Stimulated activated naive CD8-positive, alpha-beta T cell treated with anti-CD3 and anti-CD28 coated beads, Interleukin-15, Interleukin-2, amounts not matched to agents 100 U/mL and 50 U/mL, for 24 hours (primary cell): Measurements from ENCODE around the gene ARHGEF37.
"Not testable (repeated sequence)": the region's sequence is repeated elsewhere in the genome, so short reads cannot be mapped to it uniquely, and the experiment has no call there.

Source experiments
- ATAC-seq: fragments of 150-1000 bp; cut with Tn5 transposase; one replicate; pipeline ENCODE4 v1.10.0; 2021
- DNase-seq: peaks from one replicate; pipeline ENCODE4 v3.0.0; 2021

Gene ARHGEF37

DNA sequence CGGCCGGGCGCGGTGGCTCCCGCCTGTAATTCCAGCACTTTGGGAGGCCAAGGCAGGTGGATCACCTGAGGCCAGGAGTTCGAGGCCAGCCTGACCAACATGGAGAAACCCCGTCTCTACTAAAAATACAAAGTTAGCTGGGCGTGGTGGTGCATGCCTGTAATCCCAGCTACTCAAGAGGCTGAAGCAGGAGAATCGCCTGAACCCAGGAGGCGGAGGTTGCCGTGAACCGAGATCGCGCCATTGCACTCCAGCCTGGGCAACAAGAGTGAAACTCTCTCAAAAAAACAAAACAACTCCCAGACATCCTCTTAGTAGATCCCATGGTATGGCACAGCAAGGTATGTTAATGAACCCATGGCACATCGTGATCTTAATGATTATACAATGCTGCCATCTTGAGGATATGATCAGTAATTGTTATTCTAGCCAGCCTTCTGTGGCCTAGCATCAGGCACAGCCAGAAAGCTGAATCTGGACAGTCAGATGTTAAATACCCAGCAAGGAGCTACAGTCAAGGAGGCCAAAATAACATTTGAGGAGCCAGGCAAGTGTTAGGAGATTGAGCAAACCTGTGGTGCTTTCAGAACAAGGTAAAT lies 16.7 kb upstream of the ARHGEF37 start:
- peak; percentile 77 for ATAC-seq
- not testable (repeated sequence) for DNase-seq

DNA sequence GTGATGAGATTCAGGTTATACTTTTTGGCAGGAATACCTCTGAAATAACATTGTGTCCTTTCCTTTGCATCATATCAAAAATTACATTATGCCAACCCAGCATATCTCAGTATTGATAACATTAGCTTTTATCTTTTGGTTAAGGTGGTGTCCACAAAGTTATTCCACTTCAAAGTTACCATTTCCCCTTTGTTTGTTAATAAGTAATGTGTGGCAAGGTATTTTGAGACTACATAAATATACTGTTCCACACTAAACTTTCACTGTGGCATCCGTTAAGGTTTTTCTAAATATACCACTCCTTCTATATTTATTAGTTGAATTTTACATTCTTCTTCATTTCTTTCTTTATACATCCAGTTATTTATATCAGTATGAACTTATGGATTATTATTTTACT lies 14.1 kb upstream of the ARHGEF37 start:
- no peak for DNase-seq

DNA sequence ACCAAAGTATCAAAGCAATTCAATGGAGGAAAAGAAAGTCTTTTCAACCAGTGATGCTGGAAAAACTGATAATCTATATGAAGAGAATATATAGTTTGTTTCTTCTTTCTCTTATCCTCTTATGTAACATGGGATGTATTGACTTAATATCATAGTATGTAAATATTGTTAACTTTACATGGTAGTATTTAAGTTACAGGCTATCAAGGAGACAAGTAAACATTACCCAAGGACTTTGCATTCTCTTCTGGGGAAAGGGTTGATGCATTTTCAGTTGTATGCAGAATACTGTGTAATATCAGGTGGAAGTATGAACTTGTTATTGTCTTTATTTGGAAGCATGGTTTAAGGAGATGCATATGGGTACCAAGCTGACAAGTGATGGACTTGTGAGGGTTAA lies 9.1 kb upstream of the ARHGEF37 start:
- ATAC-seq (no peak), DNase-seq (no peak)

More for the DNA sequence above, 14.1 kb upstream of the ARHGEF37 start:
- no peak for ATAC-seq

DNA sequence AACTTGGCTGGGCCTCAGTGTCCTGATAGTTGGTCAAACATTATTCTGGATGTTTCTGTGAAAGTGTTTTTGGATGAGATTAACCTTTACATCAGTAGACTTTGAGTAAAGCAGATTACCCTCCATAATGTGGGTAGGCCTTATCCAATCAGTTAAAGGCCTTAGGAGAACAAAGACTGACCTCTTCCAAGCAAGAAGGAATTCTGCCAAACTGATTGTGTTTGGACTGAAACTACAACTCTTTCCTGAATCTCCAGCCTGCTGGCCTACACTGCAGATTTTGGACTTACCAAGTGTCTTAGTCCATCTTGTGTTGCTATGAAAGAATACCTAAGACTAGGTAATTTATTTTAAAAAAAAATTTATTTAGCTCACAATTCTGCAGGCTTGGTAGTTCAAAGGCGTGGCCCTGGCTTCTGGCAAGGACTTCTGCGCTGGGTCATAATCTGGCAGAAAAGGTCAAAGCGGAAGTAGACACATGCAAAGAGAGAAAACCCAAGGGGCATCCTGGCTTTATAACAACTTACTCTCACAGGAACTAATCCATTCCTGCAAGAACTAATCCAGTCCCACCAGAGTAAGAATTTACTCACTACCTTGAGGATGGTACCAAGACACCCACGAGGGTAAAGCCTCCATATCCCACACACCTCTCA lies 8.6 kb upstream of the ARHGEF37 start:
- DNase-seq (no peak), ATAC-seq (no peak)

- ATAC-seq (no peak), DNase-seq (no peak)
These were observed 6.2 kb upstream of the ARHGEF37 start for GRCh38 chr5:149575131-149575530.

DNA sequence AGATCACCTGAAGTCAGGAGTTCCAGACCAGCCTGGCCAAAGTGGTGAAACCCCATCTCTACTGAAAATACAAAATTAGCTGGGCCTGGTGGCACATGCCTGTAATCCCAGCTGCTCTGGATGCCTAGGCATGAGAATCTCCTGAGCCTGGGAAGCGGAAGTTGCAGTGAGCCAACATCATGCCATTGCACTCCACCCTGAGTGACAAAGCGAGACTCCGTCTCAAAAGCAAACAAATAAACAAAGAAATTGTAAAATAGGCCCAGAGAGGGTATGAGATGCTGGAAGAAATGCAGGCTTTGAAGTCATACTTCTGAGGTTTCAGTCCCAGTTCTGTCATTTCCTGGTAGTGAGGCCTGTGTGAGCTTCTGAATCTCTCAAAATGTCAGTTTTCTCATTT lies 5.3 kb upstream of the ARHGEF37 start:
- ATAC-seq (peak; percentile 70), DNase-seq (no peak)

DNA sequence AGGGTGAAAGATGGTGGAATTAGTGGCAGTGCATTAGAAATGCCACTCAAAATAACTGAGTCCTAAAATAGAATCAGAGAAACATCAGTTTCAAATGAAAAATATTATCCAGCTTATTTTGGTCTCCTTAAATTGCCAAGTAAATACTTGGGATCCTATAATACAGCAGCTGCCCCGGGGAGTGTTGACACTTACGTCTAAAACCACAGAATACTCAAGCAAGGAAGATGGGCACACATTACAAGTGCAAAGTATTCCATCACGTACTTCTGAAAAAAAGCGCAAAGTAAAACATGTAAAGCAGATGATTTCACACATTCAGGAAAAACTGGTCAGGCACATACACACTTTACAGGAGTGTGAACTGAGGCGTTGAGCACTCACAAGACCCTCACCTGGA lies 2.4 kb upstream of the ARHGEF37 start:
- ATAC-seq (no peak), DNase-seq (no peak)

GRCh38 chr5:149580808-149581191 lies 498 bp upstream of the ARHGEF37 start:
- DNase-seq (no peak), ATAC-seq (peak; percentile 12)

DNA sequence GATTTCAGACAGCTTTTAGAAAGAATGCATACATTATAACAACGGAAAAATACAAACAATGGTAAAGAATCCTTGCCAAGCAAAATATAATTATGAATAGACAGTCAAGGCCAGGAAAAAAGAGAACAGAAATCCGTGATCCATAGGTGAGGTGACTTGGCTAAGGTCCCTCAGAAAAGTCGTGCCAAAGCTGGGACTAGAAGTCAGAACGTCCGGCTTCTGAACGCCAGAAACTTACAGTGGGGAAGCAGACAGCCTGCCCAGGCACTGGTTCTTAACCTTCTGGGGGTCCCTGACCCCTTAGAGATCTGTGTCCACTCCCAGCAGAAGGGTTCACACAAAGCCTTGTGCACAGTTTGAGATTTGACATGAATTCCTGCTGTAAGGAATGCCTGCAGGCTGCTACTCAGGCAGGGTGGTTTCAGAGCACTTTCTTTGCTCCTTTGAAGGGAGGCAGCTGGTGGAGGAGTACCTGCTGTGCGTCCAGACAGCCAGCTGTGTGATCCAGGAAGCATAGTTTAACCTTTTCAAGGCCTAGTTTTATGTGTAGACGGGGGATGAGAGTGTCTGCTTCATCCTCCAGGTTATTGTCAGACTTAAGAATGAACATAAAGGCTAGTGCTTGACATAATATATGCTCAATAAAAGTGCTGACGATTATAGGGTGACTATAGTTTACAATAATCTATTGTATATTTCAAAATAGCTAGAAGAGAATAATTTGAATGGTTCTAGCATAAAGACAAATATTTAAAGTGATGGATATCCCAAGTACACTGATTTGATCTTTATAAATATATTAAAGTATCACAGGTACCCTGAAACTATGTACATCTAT lies 852 bp downstream of the ARHGEF37 start:
- ATAC-seq (no peak), DNase-seq (no peak)

GRCh38 chr5:149583394-149583793 lies 2.1 kb downstream of the ARHGEF37 start:
- no peak for ATAC-seq
- no peak for DNase-seq

DNA sequence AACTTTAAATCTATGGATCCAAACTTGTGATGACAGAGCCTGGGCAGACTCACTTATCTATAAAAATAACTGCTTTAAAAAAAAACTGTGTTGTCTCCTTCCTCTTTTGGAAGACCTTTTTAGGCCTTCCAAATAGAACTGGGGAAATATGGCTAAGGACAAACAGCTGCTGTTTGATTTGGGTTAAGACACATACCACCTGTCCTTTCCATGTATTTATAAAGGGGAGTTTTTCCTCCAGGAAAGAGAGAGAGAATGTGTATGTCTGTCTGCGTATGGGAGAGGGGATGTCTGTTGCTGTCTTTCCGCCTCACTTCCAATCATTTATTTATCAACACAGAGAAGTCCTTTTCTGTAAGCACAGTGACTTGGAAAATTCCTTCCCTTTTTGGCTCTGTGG lies 2.8 kb downstream of the ARHGEF37 start:
- ATAC-seq = no peak
- no peak for DNase-seq

DNA sequence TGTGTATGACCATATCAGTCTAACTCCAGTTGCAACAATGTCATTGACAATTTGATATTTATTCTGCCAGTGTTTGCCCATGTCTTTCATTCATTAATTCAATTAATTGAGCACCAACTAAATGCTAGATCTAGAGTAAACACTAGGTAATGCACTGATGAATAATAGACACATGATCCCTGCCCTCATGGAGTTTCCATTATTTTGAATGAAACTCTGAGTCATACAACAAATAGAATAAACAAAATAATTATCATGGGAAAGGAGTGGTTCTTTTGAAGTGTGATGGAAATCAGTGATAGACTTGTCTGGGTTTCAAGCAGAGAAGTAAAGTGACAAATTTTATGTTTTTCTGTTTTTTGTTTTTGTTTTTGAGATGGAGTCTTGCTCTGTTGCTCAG lies 4.6 kb downstream of the ARHGEF37 start:
- DNase-seq = no peak
- ATAC-seq = no peak

GRCh38 chr5:149586708-149587318 lies 5.5 kb downstream of the ARHGEF37 start:
- ATAC-seq (peak; percentile 49), DNase-seq (no peak)

- DNase-seq (no peak), ATAC-seq (no peak)
These were observed 7.6 kb downstream of the ARHGEF37 start for GRCh38 chr5:149588936-149589335.

- ATAC-seq (no peak), DNase-seq (no peak)
These were observed 12.1 kb downstream of the ARHGEF37 start for GRCh38 chr5:149593370-149593769.

- ATAC-seq (no peak), DNase-seq (no peak)
These were observed 13.1 kb downstream of the ARHGEF37 start for GRCh38 chr5:149594206-149594895.

GRCh38 chr5:149595105-149595504 lies 13.8 kb downstream of the ARHGEF37 start:
- not testable (repeated sequence) for ATAC-seq, DNase-seq

DNA sequence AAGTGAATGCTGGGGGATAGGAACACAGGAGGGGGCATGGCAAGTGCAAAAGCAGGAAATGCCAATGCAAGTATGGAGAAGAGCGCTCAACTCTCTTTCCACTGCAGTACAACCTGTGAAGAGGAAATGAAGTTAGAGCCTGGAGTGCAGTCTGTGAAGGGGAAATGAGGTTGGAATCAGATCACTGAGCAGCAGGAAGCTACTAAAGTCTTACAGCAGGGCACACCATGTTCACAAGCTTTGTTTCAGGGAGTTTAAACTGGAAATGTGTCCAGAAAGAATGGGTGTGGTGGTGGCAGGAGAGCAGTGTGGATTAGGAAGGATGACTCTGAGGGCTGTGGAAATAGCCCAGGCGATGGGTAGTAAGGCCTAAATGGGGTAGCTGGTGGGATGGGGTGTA lies 15.4 kb downstream of the ARHGEF37 start:
- no peak for ATAC-seq
- DNase-seq = no peak

DNA sequence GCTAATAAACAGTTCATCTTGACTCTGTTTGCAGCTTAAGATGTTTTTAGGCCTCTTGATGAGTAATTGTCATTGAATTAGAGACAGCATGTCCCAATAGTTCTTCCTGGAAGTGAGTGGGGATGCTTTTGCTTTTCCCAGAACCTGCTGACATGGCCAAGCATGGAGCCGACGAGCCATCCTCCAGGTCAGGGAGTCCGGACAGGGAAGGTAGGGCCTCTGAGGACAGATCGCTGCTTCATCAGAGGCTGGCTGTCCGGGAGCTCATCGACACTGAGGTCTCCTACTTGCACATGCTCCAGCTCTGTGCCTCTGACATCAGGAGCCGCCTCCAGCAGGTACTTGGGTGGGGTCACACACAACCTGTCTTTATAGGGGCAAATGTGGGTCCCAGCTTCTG lies 16.3 kb downstream of the ARHGEF37 start:
- DNase-seq (no peak), ATAC-seq (no peak)

GRCh38 chr5:149598234-149598633 lies 16.9 kb downstream of the ARHGEF37 start:
- DNase-seq, ATAC-seq: not testable (repeated sequence)

- ATAC-seq (no peak), DNase-seq (no peak)
These were observed 17.7 kb downstream of the ARHGEF37 start for GRCh38 chr5:149598966-149599365.

DNA sequence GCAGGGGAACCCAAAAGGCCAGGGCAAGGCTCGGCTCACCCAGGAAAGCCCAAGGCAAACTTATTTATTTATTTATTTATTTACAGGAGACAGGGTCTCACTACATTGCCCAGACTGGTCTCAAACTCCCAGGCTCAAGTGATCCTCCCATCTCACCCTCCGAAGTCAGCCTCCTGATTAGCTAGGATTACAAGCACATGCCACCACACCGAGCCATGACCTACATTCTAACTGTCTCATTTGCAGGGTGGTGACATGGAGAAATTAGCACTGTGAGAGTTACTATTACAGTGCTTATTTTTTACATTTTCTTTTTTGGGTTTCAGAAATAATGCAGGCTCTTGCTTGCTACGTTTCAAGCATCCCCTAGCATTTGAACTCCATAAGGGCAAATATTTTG lies 18.1 kb downstream of the ARHGEF37 start:
- DNase-seq = no peak
- ATAC-seq = no peak
